HG02798 (cell line): ENCODE measurements around the gene C4BPB.

Experiments
- ATAC-seq: cut with Tn5 transposase; IDR thresholded peaks from one replicate; pipeline ENCODE4 v1.9.1; 2021; ENCODE audit warnings: mild to moderate bottlenecking; ENCODE audit not compliant: unreplicated experiment, poor library complexity

Gene C4BPB

DNA sequence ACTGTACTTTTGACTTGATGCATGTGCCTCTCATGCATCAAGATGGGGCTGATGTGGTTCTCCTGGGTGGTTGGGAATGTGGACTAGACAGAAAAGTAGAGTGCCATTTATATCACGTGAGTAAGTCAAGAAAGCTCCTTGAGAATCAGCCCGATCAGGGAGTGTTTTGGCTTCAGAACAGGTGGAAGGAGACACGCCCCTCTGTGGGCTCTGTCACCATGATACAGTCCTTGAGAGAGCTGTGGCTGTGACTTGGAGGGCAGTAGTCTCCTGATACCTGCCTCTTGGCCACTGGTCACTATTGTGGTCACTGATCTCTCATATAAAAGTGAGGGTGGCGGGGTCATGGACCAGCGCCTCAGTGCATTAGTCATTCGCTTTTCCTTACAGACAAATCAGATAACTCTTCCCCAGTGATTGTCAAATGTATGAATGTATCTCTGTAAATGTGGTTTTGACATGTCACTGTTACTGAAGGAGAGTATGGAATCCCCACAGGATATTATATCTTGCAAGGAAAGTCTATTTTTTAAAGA, 8.9 kb upstream of the C4BPB start:
- no peak for ATAC-seq

DNA sequence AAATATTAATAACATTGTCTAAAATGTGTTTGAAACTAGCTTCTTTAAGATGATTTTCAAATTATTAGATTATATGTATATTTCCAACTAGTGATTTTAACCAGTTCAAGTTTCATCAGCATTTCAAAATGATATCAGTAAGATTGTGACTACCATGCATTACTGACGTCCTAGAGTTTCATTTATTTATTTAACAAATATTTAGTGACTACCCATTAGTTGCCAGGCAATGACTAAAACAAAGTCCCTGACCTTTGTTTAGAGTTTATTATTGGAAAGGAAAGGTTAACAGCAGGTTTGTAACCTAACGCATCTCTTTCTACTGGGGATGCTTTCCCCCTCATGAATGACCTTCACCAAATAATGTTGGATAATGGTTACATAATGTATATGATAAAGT, 7.6 kb upstream of the C4BPB start:
- no peak for ATAC-seq

DNA sequence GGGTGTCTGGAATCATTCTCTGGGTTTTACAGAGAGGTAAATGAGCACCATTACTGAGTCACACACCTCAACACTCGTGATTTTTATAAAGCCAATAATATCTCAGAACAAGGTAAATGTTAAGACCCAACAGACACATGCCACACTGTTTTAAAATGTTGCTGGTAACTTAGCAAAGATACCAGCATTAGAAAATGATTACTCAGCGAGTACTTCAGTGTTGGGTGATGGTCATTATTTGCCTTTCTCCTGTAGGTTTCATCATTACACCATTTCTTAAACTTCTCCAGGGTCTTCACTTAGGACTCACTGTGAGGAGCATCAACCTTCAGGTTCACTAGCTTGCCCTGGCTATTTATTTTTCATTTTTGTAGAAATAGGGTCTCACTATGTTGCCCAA, 6.9 kb upstream of the C4BPB start:
- ATAC-seq: no peak

DNA sequence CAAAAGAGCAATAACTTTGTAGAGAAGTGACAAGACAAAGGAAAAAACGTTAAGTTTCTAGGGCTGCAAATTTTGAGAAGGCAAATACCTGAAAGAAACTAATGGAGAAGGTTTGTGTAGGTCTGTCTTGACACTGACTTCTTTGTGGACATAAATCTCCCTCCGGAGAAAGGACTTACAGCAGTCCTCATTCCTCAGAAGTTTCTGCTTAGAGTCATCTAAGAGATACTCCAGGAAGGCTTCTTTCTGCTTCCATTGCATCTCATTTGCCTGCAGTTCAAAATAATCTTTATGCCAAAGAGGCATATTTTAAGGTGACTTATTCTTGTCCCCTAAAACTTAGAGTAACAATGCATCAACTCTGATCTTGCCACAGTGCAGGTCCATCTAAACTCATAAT, 4.4 kb upstream of the C4BPB start:
- no peak for ATAC-seq

DNA sequence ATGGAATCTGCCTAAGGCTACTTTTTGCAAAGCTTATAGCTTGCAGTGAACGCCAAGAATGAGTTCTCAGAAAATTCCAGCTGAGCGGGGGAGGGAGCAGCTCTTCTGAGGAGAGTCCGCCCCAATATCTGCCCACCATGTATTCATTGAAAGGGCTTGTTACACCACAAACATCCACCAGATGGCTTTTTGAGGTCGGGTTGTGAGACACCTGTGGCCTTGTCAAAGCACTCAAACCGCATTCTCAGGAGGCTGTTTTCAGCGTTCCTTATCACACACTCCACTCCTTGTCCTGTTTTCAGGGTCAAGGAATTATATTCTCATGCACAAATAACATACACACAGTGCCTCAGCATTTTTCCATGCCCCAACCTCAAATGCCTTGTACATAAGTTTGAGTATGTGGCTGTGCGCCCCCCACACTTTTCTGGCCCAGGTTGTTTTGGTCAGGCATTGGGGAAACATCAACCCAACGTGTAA, 3.9 kb upstream of the C4BPB start:
- peak; percentile 70 for ATAC-seq

DNA sequence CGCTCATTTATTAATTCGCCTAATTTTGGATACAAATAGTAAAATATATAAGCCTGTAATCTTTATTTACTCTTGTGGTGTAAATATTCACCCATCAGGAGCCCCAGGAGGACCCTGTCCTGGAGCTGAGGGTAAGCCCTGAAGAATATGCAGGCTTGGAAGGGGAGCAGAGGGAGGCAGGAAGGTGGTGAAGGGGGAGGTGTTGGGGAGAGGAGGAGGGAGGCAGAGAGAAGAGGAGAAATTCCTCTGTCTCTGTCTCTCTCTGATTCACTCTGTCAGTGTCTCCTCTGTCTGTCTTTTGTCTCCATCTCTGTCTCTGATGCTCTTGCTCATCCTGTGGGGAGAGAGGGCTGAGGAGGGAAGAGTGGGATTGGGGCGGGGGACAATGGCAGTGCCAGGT, 2.8 kb upstream of the C4BPB start:
- ATAC-seq: no peak

DNA sequence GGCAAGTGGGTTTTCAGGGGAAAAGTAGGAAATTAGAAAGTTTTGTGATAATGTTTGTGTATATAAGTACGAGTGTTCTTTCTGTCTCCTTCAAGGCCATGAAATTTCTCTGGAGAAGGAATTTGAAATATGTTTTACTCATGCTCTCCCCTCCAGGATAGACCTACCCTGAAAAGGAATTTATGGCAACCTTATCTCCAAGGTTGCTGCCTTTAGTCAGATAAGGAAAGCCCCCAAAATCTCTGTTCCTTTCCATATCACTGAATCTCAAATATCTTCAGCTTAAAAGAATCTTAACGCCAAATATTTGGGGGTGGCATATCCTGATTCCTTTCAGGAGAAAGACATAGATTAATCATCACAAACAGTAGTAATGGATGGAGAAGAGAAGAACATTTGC, 499 bp upstream of the C4BPB start:
- ATAC-seq: no peak

DNA sequence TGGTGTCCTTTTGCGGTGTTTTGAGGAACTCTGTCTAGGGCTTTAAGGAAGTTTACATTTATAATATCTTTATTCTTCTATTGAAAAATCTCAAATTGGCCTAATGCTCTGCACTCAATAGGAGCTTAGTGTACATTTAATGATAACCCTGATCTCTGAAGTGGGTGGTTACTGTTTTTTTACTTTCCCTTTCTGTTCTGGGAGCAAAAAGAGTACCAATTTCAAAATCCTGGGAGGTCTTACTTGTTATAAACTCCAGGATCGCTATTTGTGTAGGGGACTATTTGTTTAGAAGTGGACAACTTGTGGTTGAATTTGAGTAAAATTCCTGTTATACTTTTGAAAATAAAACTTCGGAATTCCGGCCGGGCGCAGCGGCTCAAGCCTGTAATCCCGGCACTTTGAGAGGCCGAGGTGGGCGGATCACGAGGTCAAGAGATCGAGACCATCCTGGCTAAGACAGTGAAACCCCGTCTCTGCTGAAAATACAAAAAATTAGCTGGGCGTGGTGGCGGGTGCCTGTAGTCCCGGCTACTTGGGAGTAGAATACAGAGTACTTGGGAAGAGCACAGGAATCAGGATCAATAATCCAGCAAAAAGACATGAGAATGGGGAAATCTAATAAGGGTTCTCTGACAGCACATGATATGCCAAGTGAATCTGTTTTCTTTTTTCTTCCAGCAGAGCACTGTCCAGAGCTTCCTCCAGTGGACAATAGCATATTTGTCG, 1.1 kb downstream of the C4BPB start:
- no peak for ATAC-seq

DNA sequence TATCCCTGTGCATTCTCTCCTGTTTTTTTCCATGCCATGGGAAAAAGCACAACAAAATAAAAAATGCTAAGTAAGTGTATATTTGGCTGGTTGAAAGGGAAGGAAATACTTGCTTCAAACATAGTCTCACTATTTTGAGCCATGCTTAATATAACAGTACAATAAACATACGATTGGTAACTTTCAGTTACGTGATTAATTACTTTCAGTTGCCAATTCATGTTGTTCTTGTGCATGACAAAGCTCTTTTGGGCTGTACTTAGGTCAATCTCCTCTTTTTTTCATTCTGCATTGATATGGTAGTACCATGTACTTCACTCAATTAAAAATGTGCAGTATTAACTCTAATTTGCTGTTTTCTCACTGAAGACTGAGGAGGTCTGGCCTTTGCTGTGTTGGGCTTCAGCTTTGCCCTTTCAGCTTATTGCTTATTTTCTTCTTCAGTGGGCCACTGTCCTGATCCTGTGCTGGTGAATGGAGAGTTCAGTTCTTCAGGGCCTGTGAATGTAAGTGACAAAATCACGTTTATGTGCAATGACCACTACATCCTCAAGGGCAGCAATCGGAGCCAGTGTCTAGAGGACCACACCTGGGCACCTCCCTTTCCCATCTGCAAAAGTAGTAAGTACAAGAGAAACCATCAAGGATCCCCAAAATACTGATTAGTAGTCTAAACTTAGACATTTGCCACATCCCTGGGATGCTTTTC, 2.7 kb downstream of the C4BPB start:
- ATAC-seq: no peak

DNA sequence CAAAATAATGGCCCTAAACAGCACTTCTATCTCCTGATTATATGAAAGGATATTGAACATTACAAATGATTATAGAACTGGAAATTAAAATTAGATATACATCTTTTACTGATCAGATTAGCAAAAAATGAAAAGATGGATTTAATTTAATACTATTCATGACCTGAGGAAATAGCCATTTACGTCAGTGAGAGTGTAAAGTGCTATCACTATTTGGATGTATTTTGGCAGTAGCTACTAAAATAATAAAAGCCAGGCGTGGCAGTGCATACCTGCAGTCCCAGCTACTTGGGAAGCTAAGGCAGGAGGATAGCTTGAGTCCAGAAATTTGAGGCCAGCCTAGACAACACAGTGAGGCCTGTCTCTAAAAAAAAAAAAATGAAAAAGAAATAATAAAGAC, 5.3 kb downstream of the C4BPB start:
- no peak for ATAC-seq

DNA sequence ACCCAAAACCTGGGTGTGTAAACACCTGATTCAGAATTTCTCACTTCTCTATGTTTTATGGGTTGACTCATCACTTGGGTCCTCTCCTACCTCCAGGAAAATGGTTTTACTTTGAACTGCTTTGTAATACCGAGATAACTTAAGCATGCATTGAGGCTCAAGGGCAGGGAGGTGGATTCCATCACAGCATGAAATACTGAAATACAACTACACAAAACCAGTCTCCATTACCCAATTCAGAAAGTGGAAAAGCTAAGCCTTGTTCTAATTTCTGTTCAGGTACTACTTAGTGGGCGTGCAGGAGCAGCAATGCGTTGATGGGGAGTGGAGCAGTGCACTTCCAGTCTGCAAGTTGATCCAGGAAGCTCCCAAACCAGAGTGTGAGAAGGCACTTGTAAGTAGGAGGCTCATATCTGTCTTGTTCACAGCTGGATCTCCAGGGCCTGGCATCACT, 9.2 kb downstream of the C4BPB start:
- ATAC-seq: peak; percentile 77

DNA sequence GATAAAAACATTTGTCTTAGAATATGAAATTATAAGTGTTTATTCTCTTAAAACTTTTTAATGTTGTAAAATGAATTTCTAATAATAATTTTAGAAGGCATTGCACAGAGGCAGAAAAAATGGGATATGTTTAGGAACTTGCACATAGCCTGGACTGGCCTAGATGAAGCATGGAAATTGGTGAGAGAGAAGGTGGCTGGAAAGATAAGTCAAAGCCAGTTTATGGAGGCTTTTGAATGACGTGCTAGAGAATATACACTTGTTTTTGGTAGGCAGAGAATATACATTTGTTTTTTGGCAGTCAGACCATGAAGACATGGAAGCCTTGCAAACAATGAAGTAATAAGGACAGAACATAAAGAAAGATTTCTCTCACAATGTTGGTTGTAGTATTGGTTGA, 13.1 kb downstream of the C4BPB start:
- no peak for ATAC-seq

DNA sequence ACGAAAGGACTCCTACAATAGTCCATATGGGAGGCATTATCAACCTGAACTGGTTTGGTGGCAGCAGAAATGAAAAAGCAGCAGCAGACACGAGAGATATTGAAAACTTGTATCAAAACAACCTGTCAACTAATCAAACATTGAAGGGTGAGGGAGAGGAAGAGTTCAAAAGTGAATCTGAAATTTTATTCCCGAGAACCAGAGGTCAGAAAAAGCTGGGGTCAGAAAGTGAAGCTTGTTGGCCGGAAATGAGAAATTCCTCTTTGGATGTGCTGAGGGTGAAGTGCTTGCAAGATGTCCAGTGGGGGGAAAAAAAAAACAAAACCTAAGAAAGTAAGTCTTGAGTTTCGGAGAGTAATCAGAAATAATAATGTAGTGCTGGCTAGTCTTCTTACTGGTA, 13.5 kb downstream of the C4BPB start:
- no peak for ATAC-seq

DNA sequence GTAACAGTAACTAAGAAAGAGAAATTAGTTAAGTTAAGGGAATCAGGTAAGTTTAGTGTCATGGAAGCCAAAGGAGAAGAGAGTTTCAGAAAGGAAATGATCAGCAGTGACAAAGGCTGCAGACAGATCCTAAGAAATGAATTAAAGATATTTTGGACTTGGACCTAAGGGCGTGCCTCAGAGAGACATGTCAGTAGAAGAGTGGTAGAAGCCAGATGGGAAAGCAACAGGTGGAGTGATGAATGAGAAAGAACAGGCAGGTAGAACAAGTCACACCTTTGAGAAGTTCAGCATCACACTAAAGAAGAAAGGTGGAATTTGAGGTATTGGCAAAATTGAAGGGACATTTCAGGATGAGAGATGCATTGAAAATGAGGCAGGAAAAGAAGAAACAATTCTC, 14.0 kb downstream of the C4BPB start:
- ATAC-seq: no peak

DNA sequence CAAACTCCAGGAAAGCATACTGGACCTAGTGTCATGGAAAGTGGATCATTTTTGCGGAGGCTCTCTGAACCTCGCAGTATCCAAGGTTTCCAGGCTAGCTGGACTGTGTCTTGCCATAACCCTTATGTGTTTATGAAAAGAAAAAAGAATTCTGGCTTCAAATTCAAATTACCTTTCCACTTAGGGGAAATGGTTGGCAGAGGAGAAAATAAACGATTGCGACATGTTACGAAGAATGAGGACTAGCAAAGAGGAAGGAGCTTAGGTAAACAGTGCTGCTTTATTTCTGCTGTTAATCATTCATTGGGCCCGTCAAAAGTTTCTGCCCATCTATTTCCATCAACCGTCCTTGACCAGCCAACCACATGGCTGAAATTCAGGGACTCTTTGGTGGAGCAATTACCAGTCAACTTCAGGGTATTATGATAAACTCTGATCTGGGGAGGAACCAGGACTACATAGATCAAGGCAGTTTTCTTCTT, 15.3 kb downstream of the C4BPB start, which contains the start of gene C4BPA:
Gene C4BPA, plus strand, starts transcription at position 342 of the 482 bp plus-strand sequence. CDS start 8,793 bp downstream, outside the sequence.
- no peak for ATAC-seq

DNA sequence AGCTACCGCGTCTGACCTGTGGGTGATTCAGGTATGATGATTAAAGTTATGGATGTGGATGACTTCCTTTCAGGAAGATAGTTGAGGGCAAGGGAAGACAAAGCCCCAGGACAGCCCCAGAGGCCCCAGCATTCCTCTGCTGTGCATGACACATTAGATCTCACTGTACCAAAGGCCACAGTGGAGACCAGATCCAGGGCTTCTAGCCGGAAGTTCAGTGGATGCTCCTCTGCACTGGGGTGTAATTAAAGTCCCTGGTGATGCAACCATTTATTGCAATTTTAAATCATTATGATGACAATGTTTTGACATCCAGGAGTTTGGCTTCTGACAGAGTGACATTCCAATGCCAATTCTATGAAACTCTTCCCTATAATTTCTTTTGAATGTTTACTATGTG, 20.3 kb downstream of the C4BPB start:
- ATAC-seq: no peak

DNA sequence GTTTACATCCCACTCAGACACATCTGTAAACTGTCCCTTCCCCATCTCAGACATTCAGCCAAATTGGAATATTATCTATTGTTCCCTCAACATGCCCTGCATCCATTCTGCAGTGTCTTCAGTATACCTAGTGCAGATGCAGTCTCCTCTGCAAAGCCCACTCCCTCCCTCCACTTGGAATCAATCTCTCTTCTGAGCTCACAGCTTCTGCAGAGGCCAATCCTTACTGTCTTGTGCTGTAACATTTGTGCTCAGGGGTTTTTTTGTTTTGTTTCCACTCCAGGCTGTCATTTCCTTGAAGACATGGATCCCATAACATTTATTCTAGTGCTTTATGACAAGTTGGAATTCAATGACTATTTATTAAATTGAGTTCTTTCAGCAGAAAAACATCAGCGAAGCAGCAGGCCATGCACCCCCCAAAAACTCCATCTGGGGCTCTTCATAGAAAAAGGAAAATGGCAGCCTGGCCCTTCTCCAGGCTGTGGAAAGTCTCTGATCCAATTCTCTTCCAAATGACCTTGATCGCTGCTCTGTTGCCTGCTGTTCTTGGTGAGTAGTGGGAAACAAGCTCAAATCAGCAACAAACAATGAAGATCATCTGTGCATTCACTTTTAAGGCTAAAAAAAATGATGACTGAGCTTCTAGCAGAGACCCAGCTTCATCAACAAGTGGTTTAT, 24.1 kb downstream of the C4BPB start:
- no peak for ATAC-seq

DNA sequence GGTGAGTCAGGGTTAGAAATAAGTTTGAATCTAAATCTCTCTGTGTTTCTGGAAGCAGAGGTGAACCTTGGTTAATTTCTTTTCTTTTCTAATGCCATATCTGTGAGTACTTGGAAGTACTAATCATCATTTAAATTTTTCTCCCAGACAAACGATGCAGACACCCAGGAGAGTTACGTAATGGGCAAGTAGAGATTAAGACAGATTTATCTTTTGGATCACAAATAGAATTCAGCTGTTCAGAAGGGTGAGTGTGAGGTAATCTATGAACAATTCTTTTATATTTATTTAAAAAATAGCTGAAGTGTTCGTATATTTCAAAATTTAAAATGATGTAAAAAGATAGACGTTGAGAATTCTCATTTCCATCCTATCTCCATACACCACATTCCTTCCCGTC, 26.6 kb downstream of the C4BPB start:
- ATAC-seq: no peak

DNA sequence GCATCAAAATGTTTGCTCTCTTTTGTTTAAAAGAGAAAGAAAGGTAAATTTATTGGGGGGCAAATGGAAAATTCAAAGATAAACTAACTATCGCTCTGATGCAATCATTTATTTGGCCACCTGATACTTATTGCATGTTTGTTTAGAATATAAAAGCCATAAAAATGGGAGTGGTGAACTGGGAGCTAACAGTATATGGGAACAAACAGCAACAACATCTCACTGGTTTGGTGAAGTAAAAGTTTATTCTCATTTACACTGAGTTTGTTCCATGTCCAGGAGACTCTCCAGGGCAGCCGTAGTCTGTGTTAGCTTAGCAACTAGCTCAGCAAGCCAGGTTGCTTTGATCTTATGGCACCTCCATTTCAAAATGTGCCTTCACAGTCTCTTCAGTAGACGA, 35.7 kb downstream of the C4BPB start:
- ATAC-seq: no peak

DNA sequence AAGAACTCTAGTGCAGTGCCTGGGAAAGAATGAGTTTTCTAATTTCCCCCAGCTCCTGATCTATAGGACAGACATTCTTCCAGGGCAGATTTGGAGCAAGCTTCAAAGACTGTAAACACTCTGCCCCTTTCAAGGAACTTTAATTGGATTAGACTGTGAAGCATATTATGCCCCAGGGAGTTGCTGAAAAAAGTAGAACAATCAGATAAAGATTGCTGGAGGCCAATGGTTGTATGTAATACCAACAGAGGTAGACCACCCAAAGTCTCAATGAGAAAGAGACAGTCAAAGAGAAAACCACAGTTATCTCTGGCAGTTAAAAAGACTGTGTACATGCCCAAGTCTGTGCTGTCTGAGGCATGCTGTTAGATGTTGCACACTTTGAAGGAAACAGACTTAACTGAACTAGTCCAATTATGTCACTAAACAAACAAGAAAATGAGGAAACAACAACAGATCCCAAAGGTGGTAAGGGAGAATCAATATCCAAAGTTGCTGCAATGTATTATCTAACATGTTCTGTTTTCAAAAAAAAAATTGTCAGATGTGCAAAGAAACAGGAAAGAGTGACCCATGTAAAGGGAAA, 39.8 kb downstream of the C4BPB start:
- ATAC-seq: no peak
